Measurements from ENCODE around the gene ALB.

Gene ALB

DNA sequence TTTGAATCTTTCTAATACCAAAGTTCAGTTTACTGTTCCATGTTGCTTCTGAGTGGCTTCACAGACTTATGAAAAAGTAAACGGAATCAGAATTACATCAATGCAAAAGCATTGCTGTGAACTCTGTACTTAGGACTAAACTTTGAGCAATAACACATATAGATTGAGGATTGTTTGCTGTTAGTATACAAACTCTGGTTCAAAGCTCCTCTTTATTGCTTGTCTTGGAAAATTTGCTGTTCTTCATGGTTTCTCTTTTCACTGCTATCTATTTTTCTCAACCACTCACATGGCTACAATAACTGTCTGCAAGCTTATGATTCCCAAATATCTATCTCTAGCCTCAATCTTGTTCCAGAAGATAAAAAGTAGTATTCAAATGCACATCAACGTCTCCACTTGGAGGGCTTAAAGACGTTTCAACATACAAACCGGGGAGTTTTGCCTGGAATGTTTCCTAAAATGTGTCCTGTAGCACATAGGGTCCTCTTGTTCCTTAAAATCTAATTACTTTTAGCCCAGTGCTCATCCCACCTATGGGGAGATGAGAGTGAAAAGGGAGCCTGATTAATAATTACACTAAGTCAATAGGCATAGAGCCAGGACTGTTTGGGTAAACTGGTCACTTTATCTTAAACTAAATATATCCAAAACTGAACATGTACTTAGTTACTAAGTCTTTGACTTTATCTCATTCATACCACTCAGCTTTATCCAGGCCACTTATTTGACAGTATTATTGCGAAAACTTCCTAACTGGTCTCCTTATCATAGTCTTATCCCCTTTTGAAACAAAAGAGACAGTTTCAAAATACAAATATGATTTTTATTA lies 28.3 kb downstream of the ALB start:
- DNase-seq: no peak

GRCh38 chr4:73433140-73433539 lies 29.1 kb downstream of the ALB start:
- no peak for DNase-seq

GRCh38 chr4:73434311-73434710 lies 30.2 kb downstream of the ALB start:
- no peak for DNase-seq

GRCh38 chr4:73435984-73436383 lies 31.9 kb downstream of the ALB start, which contains the start of gene AFP:
Gene AFP (plus strand): TSS chr4:73436221. CDS start chr4:73436263, 42 bp downstream.
- no peak for DNase-seq

DNA sequence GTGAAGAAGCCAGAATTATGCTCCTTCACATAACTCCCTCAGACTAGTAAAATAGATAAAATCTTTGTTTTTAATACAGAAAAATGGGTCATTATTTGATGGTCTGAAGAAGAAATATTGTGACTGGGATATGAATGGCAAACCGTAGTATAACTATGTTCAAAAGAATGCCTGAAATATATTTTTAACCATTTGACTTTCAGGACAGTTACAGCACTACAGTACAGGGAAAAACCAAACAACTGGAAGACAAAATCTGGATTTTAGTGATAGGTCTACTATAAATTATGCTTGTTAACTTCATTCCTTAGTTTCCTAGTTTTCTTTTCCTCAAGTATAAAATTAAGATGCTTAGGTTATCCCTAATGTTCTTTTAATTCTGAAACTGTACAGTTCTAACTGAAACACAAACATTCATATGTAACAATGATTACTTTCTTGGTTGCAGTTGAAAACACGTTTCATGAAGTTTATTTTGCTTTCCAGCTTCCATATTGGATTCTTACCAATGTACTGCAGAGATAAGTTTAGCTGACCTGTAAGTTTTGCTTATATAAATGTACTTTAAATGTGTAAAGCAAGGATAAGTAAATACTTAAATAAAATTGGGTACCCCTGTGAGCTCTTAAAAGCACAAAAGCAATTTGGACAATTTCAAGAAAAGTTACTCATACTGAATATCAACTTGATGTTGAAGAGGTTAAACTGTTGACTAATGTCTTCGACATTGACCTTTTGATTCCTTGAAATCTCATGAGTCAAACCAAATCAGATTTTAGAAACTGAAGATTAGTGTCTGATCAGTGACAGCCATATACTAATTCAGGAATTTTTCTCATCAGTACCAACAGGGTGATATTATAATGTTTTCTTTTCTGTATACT lies 32.8 kb downstream of the ALB start:
- DNase-seq: no peak

GRCh38 chr4:73437558-73437956 lies 33.5 kb downstream of the ALB start:
- DNase-seq: no peak

DNA sequence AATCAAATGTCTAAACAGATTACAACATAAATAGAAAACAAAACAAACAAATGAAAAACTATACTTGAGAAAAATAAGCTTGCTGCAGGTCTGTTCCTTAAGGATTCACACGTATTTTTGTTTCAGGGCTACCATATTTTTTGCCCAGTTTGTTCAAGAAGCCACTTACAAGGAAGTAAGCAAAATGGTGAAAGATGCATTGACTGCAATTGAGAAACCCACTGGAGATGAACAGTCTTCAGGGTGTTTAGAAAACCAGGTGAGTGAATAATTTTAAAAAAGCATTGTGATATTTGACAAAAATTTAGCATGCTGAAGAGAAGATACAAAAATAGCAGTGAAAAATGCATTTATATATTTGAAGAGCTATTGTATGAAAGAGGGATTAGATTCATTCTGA lies 34.0 kb downstream of the ALB start:
- DNase-seq: no peak

DNA sequence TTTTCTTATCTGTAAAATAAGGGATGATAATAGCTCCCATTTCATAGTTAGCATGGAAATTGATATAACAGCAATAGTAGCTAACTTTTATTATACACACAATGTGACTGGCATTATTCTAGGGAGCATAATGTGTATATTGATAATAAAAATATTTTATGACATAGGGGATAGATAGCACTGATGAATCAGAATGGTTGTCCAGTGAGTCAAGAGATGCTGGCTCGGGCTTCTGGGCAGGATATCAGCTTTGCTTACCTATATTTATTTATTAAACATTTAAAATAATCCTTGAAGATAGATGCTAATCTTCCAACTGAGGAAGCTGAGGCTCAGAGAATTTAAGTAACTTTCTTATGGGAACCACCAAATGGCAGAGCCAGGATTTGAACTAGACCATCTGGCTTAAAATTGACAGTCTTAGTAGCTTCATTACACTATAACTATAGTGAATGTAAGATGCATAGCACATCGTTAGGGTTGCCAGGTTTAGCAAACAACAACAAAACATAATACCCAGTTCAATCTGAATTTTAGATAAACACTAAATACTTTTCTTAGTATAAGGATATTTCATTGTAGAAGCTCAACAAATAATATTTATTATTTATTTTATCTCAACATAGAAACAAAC lies 34.6 kb downstream of the ALB start:
- DNase-seq: no peak

DNA sequence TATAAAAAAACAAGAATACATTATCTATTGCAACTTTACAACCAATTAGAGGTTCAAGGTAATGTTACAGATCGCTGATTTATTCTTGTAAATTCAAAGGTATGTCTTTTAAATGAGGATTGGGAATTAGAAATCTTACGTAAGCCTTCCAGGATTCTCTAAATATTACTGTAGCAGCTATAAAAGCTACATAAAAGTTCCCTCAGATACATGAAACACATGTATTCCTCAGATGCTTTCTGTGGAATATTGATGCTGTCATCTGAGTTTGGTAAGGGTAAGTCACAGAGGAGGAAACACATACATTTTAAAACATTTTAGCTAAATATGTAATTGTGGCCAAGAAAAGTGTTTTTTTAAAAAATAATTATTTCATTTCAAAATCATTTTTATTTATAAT lies 35.4 kb downstream of the ALB start:
- DNase-seq: no peak

DNA sequence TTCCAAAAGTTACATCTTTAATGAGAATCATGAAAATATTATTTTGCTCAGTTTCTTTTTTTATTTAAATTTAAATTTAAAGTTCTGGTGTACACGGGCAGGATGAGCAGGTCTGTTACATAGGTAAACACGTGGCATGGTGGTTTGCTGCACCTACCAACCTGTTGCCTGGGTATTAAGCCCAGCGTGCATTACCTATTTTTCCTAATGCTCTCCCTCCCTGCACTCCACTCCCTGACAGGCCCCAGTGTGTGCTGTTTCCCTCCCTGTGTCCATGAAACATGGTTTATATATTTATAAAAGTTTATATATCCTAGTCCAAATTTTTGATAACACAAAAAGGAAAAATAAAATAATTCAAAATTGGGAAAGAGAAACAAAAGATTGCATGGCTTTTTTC lies 35.9 kb downstream of the ALB start:
- DNase-seq: no peak

DNA sequence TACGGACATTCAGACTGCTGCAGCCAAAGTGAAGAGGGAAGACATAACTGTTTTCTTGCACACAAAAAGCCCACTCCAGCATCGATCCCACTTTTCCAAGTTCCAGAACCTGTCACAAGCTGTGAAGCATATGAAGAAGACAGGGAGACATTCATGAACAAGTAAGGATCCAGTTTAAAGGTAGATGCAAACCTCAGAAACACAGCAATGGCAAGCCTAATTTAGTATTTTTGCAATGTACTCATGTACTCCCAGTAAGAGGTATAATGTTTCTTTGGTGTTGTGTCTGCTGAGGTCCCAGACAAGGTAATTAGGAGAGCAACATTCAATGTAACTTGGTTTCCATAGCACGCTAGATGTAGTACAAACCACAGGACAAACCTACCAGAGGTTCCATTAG lies 36.6 kb downstream of the ALB start:
- DNase-seq: no peak

GRCh38 chr4:73442275-73442674 lies 38.2 kb downstream of the ALB start:
- DNase-seq: no peak

DNA sequence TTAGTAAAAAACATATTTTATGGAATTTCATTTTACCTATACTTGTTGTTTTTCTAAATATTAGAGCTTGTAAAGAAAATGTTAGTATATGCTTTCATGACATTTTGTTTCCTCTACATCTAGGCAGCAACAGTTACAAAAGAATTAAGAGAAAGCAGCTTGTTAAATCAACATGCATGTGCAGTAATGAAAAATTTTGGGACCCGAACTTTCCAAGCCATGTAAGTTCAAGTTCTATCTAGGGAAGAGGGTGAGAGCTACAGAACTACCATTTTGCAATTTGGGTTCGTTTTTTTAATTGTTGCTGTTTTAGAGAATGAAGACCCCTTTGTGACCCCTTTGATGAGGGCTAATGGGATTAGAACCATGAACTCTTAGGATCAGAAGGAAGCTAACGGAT lies 39.1 kb downstream of the ALB start:
- no peak for DNase-seq

DNA sequence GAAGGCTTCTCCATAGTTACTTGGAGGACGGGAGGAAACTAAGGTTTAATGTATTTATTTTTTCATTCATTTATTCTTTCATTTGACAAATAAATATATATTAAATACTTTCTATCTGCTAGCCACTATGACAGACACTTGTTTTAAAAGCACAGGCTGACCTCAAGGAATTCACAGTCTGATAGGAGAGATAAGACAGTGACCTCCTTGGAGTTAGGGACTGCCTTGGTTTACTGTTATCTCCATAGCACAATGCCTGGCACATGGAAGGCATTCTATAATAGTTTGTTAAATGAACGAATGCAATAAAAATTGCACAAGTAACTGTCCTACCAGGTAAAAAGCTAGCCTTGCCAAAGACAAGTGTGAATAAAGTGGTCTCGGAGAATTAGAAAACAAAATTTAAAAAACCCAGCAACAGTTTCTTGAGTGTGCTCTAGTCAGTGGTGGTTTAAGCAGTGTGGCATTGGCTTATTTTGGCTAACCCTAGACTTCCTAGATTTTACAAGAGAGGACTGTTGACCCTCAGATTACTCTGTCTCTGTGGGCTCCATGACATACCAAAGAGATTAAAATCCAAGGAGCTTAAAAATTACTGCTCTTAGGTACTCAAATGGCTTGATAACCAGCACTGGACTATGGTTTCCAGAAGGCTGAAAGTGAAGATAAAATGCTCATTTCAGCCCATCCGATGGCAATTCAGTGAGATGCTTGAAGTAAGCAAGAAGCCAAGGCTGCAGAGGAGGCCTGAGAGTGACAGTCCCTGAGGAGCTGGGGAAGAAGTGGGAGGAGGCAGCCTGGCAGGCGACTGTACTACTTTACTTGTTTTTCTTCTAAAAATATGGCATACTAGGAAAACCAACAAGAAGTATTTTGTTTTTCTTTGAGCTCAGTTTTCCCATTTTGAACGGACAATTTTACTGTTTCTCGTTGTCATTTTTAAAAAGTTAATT lies 41.6 kb downstream of the ALB start:
- no peak for DNase-seq

DNA sequence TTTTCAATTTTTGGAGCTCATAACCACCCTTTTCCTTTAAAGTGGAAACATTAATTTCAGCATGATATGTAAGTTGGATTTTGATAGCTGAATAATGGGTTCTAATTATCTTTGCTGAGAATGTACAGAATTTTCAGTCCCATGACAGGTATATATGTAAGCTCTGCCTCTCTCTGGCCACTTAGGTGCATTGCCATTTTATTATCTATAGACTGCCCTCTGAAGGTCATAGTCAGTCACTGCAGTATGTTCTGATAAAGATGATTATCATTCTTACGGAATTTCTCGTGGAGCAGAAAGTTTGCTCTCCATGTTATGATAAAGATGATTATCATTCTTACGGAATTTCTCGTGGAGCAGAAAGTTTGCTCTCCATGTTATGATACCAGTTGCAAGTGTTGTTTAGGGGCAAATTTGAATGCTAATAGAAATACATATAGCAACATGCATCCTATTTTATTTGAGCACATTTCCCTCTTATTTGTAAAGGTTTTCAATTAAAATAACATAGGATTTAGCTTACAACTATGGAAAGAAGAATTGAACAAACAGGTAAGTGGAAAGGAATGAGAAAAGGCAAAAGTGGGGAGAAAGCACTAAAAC lies 42.4 kb downstream of the ALB start:
- no peak for DNase-seq

GRCh38 chr4:73447671-73448070 lies 43.6 kb downstream of the ALB start:
- DNase-seq: no peak

- DNase-seq: no peak
Observed at GRCh38 chr4:73448448-73449203, 44.5 kb downstream of the ALB start.

GRCh38 chr4:73450398-73451004 lies 46.4 kb downstream of the ALB start:
- DNase-seq: no peak

DNA sequence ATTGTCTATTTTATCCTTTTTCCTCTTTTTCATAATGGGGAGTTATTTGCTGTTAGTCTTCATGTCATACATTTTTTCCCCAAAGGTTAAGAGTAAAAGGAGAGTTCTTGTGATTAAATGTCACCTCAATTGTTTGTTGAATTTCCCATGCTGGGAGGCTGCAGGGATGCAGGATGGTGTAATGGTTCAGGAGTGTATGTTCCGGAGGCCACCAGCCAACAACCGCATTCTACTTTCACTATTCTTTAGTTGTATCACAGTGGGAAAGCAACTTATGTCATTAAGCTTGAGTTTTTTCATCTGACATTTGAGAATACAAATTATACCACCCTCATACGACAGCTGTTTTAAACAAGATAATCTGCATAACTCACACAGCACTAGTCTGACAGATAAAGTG lies 47.3 kb downstream of the ALB start:
- no peak for DNase-seq

DNA sequence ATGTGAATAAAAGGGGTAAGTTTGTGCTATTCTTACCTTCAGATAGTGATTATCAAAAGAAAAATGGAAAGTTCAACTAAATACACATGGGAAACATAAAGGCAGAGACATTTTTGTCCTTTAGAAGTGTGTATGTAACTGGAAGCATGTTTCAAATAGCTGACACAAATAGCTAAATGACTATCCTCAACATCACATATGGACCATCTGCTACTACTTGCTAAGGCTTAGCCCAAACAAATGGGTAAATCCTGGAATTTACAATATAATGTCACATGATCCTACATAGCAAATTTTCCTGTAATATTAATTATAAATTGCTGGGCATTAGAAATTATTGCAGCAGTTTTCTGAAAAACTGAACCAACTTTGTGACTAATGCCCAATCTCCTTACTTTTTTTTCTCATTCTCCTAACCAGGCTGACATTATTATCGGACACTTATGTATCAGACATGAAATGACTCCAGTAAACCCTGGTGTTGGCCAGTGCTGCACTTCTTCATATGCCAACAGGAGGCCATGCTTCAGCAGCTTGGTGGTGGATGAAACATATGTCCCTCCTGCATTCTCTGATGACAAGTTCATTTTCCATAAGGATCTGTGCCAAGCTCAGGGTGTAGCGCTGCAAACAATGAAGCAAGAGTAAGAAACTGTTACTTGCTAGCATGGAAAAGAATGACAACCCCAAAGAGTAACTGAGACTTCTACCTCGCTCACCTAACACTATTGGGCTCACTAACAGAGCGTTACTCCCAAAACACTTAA lies 48.1 kb downstream of the ALB start:
- DNase-seq: no peak

Measured in activated T-cell treated with anti-CD3 and anti-CD28 coated beads, Interleukin-2, amount 50 U/mL, for 48 hours (primary cell).